Panc1 (cell line): Measurements from ENCODE around the gene PPP1R1C. TPM values are rescaled to one million over a fixed set of nuclear protein-coding genes. Genes with fewer than 3 reads are reported as not detected.

Experiments
- ATAC-seq: fragments of 200-7000 bp; cut with Tn5 transposase; 2 replicates; pipeline ENCODE4 v1.9.1; 2020; ENCODE audit warnings: mild to moderate bottlenecking, moderate library complexity
- BruUV-seq: library from RNA; stranded (reverse); fragments of 400-500 nt; replicated peaks from 2 replicates; lab custom pipeline; 2021; lab: Mats Ljungman, UMichigan
- CTCF ChIA-PET: fragments of 300-600 bp; sonication (Branson Sonifier 250); formaldehyde crosslinking; loops from one replicate; lab custom pipeline; 2022; ENCODE audit warnings: antibody characterized with exemption; lab: Charles Lee
- POLR2A ChIA-PET: fragments of 300-600 bp; sonication (Branson Sonifier 250); formaldehyde crosslinking; loops from one replicate; lab custom pipeline; 2022; ENCODE audit warnings: antibody characterized with exemption; lab: Charles Lee
- DNase-seq: peaks from one replicate; pipeline ENCODE4 v3.0.0-alpha.2; 2010; ENCODE audit warnings: low read depth, low spot score
- H3K27ac ChIP-seq: 2 replicates; pipeline ENCODE4 v1.5.1; 2011; ENCODE audit warnings: mild to moderate bottlenecking, low read length, inconsistent platforms
- H3K27me3 ChIP-seq: fragments of 200-500 bp; sonication (Bioruptor generic); 2 replicates; pipeline ENCODE4 v1.6.0; 2014; ENCODE audit warnings: low read length, inconsistent platforms; ENCODE audit not compliant: control insufficient read depth, insufficient read depth
- H3K36me3 ChIP-seq: fragments of 200-500 bp; sonication (Bioruptor generic); 2 replicates; pipeline ENCODE4 v1.5.1; 2014; ENCODE audit warnings: inconsistent platforms, mild to moderate bottlenecking, low read length, moderate library complexity; ENCODE audit not compliant: control insufficient read depth, insufficient read depth
- H3K4me1 ChIP-seq: 2 replicates; pipeline ENCODE4 v1.5.1; 2011; ENCODE audit warnings: inconsistent platforms, mild to moderate bottlenecking, low read length, moderate library complexity; ENCODE audit not compliant: control insufficient read depth, insufficient read depth
- H3K4me3 ChIP-seq, 2 experiments: 2 replicates each; pipeline ENCODE4 v1.5.1; 2011 to 2012; ENCODE audit warnings: low read depth in 2 of 2, low read length in 2 of 2, mild to moderate bottlenecking in 2 of 2, inconsistent platforms in 1 of 2, moderate library complexity in 1 of 2
- H3K9me3 ChIP-seq: fragments of 200-500 bp; sonication (Bioruptor generic); 2 replicates; pipeline ENCODE4 v1.5.1; 2014; ENCODE audit warnings: low read depth, mild to moderate bottlenecking, inconsistent platforms, low read length, moderate library complexity; ENCODE audit not compliant: control insufficient read depth, insufficient read depth
- CTCF ChIP-seq: fragments of 450-650 bp; IDR thresholded peaks from 2 replicates; pipeline ENCODE4 v1.5.1; 2017; ENCODE audit warnings: mild to moderate bottlenecking
- POLR2AphosphoS5 ChIP-seq: IDR thresholded peaks from 2 replicates; pipeline ENCODE4 v1.6.1; 2012; ENCODE audit warnings: mild to moderate bottlenecking, low read depth, low read length, moderate library complexity
- REST ChIP-seq, 2 experiments: IDR thresholded peaks; 2 replicates each; pipeline ENCODE4 v1.6.1; 2011 to 2012; ENCODE audit warnings: low read depth in 2 of 2, control low read depth in 1 of 2, low read length in 1 of 2, mild to moderate bottlenecking in 1 of 2, moderate library complexity in 1 of 2; ENCODE audit not compliant: insufficient read depth in 1 of 2
- SIN3A ChIP-seq: IDR thresholded peaks from 2 replicates; pipeline ENCODE4 v1.6.1; 2012; ENCODE audit warnings: low read depth, mild to moderate bottlenecking, low read length, moderate library complexity, borderline replicate concordance; ENCODE audit not compliant: insufficient read depth
- TCF7L2 ChIP-seq: IDR thresholded peaks from 2 replicates; pipeline ENCODE4 v1.6.1; 2011; ENCODE audit warnings: mild to moderate bottlenecking, low read depth, low read length, inconsistent platforms
- in situ Hi-C: cut with HindIII; loops from 2 replicates; pipeline ENCODE4 v1.10.0; 2016; ENCODE audit warnings: low sequenced_read_pairs, low pct_unique_long_range_greater_than_20kb
- intact Hi-C: fragments of 100-400 bp; cut with micrococcal nuclease; formaldehyde crosslinking; loops from one replicate; pipeline ENCODE4 v1.10.0; 2022; ENCODE audit not compliant: unreplicated experiment
- total RNA-seq: library from RNA; stranded (reverse); gene quantifications from one replicate; pipeline ENCODE4 v1.2.1, GENCODE V29; 2021; ENCODE audit not compliant: unreplicated experiment

The PPP1R1C gene
- total RNA-seq, 1 experiment from 2014 or later = 2.6 TPM

- Histone ChIP-seq H3K4me3 (no peak overlapping the region), H3K27me3 (no peaks in the 10 kb centered on the region), H3K36me3 (no peaks in the 10 kb centered on the region), H3K27ac (no peak overlapping the region), H3K4me1 (no peaks in the 10 kb centered on the region), H3K9me3 (no peaks in the 10 kb centered on the region)
- ChIA-PET CTCF (no interaction called here), POLR2A (no interaction called here)
- intact Hi-C loops = no loop called here
- DNase-seq (no peak), ATAC-seq (no peak)
- BruUV-seq = no TSS peak
- in situ Hi-C loops = no loop called here
- no peak for TF ChIP-seq POLR2AphosphoS5
- TF ChIP-seq SIN3A = no peak
- TF ChIP-seq REST (IDR thresholded peaks at IDR 0.05; ENCODE audit: insufficient read depth in 1 of 2, low read depth in 2 of 2, low read length in 1 of 2) = no peak
- TF ChIP-seq TCF7L2 = no peak
- no peak for TF ChIP-seq CTCF
These were observed 117.9 kb downstream of the PPP1R1C start for GRCh38 chr2:182103526-182103925.

- BruUV-seq = no TSS peak
- H3K27me3 ChIP-seq = no peaks in the 10 kb centered on the region
- H3K9me3 ChIP-seq = no peaks in the 10 kb centered on the region
- in situ Hi-C loops (no loop called here), intact Hi-C loops (no loop called here)
- H3K4me3 ChIP-seq = no peak overlapping the region
- TF ChIP-seq REST (IDR thresholded peaks at IDR 0.05; ENCODE audit: insufficient read depth in 1 of 2, low read depth in 2 of 2, low read length in 1 of 2) (no peak), CTCF (no peak), POLR2AphosphoS5 (no peak), SIN3A (no peak), TCF7L2 (no peak)
- DNase-seq (no peak), ATAC-seq (no peak)
- H3K36me3 ChIP-seq = no peaks in the 10 kb centered on the region
- H3K27ac ChIP-seq = no peak overlapping the region
- no peaks in the 10 kb centered on the region for H3K4me1 ChIP-seq
- ChIA-PET POLR2A (no interaction called here), CTCF (no interaction called here)
These were observed 124.7 kb downstream of the PPP1R1C start for GRCh38 chr2:182110347-182110746.
